HG03342 (cell line): ENCODE results near the gene USP11.
A peak's percentile ranks its signal among the peaks of the same experiment; 100 is the strongest.

ENCODE experiments used
- ATAC-seq: cut with Tn5 transposase; IDR thresholded peaks from one replicate; pipeline ENCODE4 v1.9.1; 2021; ENCODE audit warnings: mild to moderate bottlenecking, moderate library complexity; ENCODE audit not compliant: unreplicated experiment

USP11 gene

DNA sequence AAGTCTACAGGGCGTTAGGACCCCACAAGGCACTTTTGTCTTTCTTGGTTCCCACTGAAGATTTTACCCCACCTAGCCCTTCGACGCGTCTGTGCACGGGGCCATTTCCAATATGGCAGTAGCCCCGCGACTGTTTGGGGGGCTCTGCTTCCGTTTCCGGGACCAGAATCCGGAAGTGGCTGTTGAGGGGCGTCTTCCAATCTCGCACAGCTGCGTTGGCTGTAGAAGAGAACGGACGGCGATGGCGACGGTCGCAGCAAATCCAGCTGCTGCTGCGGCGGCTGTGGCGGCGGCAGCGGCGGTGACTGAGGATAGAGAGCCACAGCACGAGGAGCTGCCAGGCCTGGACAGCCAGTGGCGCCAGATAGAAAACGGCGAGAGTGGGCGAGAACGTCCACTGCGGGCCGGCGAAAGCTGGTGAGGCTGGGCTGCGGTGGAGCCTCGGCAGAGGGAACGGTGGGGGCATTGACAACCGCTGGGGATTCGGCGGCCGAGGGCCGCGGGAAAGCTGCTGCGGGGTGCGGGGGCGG lies at the start of gene USP11:
Gene USP11, plus strand, starts transcription at position 207 of the 530 bp plus-strand sequence. Its CDS starts 35 bp downstream, at position 242.
- peak; percentile 23 for ATAC-seq

- ATAC-seq = no peak
Observed at GRCh38 chrX:47184486-47184885, 48.3 kb upstream of the USP11 start.

DNA sequence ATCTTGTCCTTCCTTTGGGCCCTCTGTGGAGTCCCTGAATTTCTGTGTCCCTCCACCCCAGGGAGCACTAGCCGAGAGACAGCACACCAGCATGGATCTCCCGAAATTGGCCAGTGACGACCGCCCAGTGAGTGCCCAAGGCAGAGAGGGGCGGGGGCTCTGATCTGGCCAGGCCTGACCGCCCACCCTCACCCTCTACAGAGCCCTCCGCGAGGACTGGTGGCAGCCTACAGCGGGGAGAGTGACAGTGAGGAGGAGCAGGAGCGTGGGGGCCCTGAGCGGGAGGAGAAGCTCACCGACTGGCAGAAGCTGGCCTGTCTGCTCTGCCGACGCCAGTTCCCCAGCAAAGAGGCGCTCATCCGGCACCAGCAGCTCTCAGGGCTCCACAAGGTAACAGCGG lies 47.6 kb upstream of the USP11 start:
- ATAC-seq = no peak

GRCh38 chrX:47186096-47186740 lies 46.6 kb upstream of the USP11 start:
- ATAC-seq = no peak

GRCh38 chrX:47187106-47187677 lies 45.6 kb upstream of the USP11 start:
- no peak for ATAC-seq

- no peak for ATAC-seq
Observed at GRCh38 chrX:47189906-47190305, 42.9 kb upstream of the USP11 start.

DNA sequence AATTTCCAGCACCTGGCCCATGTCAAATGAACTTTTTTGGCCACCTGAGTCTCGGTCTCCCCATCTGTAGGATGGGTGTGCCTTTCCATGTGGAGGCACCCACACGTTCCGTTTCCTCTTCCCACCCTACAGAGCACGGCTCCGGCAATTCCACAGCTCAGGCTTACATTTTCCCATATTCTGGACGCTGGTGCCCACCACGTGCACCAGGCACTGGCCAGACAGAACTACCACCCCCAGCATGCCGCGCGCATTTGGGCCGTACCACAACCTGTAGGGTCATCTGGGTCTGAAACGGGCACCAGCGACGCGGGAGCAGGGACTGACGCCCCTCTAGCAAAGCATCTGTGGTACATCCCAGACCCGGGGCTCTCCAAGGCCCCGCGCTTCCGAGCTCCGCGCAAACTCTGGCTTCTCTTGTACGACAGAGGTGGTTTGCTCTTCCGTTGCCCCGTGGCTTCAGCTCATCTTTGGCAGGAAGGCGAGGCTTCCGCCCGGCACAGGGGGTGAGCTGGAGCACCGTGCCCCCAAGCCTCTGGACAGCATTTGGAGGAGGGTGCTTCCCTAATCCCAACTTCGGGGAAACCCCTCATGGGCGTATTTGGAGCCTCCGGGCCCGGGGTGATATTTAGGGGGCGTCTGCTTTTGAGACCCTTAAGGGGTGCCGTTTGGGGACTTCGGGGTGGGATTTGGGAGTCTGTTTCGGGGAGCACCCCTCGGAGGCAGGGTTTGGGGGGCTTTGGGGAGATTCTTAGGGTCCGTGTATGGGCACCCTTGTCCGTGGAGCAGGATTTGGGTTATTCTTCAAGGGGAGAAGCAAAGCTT lies 42.2 kb upstream of the USP11 start:
- peak; percentile 45 for ATAC-seq

DNA sequence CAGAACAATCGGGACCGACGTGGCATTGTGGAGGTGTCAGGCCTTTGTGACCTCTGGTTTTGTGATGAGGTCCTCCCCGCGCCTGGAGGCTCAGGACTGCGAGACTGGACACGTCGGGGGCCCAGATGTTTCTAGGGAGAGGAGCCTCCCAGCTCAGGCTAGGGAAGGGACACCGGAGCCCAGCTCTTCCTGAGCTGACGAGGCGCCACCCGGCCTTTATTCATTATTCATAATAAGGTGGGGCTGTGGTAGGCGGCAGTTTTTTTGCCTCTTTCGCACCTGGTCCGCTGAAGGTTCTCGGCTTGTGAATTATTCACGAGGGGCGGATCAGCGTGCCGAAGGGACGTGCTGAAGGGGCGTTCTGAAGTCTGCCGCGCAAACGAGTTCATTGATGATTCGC lies 41.5 kb upstream of the USP11 start:
- no peak for ATAC-seq

DNA sequence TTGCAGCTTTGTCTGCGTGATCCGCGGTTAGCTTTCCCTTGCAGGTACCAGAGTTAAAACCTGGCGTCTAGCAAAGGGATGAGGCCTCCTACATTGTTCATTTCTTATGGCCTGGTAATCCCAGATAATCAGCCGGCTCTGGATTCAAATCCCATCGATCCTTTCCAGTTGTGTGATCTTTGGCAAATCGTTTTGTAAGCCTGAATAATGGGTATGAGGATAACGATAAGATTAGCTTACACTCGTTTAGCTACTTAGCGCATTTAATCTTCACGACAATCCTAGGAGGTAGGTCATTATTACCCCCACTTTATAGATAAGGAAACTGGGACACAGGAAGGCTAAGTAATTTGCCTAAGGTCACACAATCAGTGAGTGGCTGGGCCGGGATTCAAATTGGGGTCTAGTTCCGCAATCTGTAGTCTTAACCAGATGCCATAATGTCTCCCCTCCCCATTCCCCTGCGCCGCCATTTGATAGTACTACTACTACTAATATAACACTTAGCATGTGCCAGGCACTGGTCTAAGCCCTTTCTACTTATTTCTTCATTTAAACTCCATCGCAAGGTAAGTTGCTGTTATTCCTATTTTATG lies 40.9 kb upstream of the USP11 start:
- ATAC-seq = no peak

- peak; percentile 84 for ATAC-seq
Observed at GRCh38 chrX:47193475-47194193, 39.2 kb upstream of the USP11 start, which contains the start of gene UBA1. Gene UBA1, plus strand, starts transcription at chrX:47193829. Its CDS starts 4,974 bp downstream, at chrX:47198803.

- ATAC-seq = no peak
Observed at GRCh38 chrX:47194194-47194787, 38.5 kb upstream of the USP11 start.

GRCh38 chrX:47196098-47196497 lies 36.7 kb upstream of the USP11 start:
- ATAC-seq = no peak

DNA sequence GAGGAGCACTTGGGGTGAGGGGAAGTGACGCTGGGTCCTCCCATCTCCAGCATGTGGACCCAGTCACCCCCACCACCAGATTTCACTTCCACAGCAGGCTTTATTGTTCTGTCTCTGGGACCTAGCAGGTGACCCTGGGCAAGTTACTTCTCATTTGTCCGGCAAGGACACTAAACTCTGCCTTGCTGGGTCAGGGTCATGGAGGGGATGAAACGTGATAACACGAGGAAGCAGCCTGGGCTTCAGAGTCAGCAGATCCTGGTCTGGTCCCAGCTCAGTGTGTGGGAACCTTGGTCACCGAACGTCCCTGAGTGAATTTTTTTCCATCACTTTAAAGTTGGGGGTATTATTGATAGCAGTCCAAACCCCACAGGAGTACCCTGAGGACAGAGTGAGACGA lies 35.3 kb upstream of the USP11 start:
- no peak for ATAC-seq

- ATAC-seq = no peak
Observed at GRCh38 chrX:47198026-47198686, 34.7 kb upstream of the USP11 start.

GRCh38 chrX:47198687-47199080 lies 34.1 kb upstream of the USP11 start:
- ATAC-seq = no peak

DNA sequence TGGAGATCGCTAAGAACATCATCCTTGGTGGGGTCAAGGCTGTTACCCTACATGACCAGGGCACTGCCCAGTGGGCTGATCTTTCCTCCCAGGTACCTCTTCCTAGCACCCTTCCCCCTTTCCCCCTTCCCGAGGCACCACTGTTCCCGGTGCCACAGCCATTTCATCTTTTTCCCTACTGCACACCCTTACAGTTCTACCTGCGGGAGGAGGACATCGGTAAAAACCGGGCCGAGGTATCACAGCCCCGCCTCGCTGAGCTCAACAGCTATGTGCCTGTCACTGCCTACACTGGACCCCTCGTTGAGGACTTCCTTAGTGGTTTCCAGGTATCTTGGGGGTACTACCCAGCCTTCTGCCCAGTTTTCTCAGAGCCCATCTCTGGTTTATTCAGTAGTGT lies 33.5 kb upstream of the USP11 start:
- ATAC-seq = no peak

DNA sequence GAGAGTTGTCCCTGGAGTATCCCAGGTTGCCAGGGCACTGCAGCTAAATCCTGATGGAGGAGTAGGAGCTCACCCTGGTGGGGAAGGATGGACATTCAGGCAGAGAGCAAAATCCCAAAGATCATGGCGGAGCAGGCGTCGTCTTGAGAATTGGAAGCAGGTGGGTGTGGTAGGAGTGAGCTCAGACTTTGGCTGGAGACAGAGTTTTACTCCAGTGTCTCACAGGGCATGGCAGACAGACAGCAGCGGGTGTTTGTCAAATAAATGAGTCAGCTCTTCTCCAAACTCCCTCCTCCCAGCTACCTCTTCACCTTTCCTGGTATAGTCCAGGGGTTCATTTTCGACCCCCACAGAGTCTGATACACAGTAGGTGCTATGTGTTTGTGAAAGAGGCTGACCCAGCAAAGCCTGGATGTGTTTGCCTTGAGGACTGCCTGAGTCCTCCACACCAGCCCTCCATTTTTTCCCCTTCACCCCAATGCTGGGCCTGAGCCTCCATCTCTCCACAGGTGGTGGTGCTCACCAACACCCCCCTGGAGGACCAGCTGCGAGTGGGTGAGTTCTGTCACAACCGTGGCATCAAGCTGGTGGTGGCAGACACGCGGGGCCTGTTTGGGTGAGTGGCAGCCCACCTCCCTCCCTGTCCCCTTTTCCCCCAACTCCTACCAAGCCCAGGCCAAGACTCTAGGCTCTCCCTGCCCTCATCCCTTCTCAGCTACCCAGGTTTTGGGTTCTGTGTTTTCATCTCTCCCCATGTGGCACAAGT lies 32.2 kb upstream of the USP11 start:
- ATAC-seq = no peak

DNA sequence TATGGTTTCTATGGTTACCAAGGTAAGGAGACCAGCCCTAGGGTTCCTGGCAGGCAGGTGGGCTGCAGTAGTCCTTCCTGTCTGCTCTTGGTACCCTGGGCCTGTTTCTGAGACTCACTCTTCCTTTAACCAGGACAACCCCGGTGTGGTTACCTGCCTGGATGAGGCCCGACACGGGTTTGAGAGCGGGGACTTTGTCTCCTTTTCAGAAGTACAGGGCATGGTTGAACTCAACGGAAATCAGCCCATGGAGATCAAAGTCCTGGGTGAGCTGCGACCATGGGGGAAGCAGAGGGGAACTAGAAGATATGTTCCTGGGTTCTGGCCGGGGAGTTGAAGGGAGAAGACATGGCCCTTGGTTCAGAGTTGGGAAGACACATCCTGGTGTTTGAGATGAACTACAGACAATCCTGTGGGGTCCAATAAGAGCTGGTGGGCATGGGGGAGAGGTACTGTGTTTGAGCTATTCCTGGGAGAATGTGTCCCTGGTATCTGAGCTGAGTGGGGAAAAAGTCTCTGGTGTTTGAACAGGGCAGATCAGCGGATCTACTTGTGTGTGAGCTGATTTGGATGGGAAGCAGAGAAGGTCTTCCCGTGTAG lies 31.4 kb upstream of the USP11 start:
- no peak for ATAC-seq

GRCh38 chrX:47202316-47202715 lies 30.5 kb upstream of the USP11 start:
- ATAC-seq = no peak
